ENCODE measurements around the gene MNS1. TPM values are rescaled to one million over a fixed set of nuclear protein-coding genes. Genes with fewer than 3 reads are reported as not detected.

MNS1 gene
- total RNA-seq, result 10 to 100 TPM in 1 of 7 donors, 1 to 10 TPM in 6; 1.8 to 11.0 (median 3.0) TPM
- polyA plus RNA-seq, result 1 to 10 TPM; 3.4 to 4.9 TPM
- long read RNA-seq, donor 1, partial matches to known transcripts, result 2 of 3 reads
- long read RNA-seq, donor 1, other reads (novel, unspliced or antisense), result 0 of 3 reads
- long read RNA-seq, donor 2, partial matches to known transcripts, result 16 of 18 reads
- long read RNA-seq, donor 2, other reads (novel, unspliced or antisense), result 0 of 18 reads
- long read RNA-seq, donor 3, transcript MNS1-201 (10 exons, 2,023 nt), result major isoform, 5 of 5 reads
- long read RNA-seq, donor 3, partial matches to known transcripts, result 0 of 5 reads
- long read RNA-seq, donor 3, other reads (novel, unspliced or antisense), result 0 of 5 reads

DNA sequence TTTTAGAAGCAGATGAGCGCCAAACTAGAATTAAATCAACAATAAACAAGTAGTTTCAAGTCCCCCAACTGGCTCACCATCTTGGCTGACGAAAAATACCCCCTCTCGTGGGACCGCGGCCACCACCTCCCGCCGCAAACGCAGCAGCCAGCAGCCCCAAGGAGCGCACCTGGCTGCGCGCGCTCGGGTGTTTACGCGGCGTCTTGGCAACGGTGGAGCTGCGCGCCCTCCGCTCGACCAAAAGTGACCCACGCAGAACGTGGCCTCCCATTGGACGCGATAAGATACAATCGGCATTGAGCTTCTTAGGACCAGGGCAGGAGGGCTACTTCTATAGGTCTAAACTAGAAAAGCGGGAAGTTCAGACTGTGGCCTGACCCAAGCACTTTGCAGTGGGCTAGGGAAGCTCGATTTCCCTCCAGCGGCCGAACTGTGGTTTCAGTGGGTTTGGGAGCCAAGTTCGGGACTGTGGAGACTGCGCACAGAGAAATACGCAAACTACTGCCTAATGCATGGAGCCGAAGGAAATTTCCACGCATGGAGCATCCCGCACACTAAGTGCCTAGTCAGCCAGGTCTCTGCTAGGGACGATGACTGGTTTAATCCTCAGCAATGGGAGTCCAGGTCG lies at the start of gene MNS1:
Gene MNS1, minus strand, starts transcription at position 245 of the 628 bp plus-strand sequence. Its CDS starts 165 bp downstream, at position 80.
- Histone ChIP-seq H3K27me3 (no peaks in the 10 kb centered on the region), H3K9me3 (no peaks in the 10 kb centered on the region), H3K27ac (no peak within 1 kb of the TSS), H3K36me3 (no peaks in the 10 kb centered on the region), H3K4me3 (peak within 1 kb of the TSS; percentile 51), H3K4me1 (ENCODE audit: insufficient read depth) (peaks cover 1% of the 10 kb centered on the region)
- WGBS, 3 donors, result 1 to 6% (median 2%) methylated on average over 25 to 38 of the region's 38 CpGs
- no peak for TF ChIP-seq POLR2A (IDR thresholded peaks at IDR 0.05)
- TF ChIP-seq, protein P1, sequence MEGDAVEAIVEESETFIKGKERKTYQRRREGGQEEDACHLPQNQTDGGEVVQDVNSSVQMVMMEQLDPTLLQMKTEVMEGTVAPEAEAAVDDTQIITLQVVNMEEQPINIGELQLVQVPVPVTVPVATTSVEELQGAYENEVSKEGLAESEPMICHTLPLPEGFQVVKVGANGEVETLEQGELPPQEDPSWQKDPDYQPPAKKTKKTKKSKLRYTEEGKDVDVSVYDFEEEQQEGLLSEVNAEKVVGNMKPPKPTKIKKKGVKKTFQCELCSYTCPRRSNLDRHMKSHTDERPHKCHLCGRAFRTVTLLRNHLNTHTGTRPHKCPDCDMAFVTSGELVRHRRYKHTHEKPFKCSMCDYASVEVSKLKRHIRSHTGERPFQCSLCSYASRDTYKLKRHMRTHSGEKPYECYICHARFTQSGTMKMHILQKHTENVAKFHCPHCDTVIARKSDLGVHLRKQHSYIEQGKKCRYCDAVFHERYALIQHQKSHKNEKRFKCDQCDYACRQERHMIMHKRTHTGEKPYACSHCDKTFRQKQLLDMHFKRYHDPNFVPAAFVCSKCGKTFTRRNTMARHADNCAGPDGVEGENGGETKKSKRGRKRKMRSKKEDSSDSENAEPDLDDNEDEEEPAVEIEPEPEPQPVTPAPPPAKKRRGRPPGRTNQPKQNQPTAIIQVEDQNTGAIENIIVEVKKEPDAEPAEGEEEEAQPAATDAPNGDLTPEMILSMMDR (IDR thresholded peaks at IDR 0.05), result no peak
- no peak for TF ChIP-seq EP300 (IDR thresholded peaks at IDR 0.05)
- intact Hi-C loops (cut with DNase I), result no loop called here
- DNase-seq, result peak; percentile 85 to 94 (median 89)

DNA sequence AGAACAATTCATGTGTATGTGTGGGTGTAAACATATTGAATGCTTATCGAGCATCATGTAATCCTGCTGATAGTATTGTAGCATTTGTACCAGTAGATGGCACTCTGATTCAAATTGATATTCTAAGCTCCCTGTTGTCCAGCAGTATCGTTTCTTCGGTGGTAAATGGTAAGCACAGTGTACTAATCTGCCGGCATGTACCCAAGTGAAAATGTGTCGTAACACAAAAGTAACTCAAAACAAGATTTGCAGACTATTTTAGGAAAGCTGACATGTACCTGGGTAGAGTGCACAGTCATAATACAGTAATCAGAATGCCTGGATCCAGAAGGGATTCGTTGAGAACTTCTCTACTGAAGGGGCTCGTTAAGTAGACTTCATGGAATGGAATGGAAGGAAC lies 31.7 kb upstream of the MNS1 start:
- WGBS, 3 donors, result 18 to 23% (median 21%) methylated on average over 7 of the region's 7 CpGs
- TF ChIP-seq POLR2A (IDR thresholded peaks at IDR 0.05), result no peak
- TF ChIP-seq, protein P1 (IDR thresholded peaks at IDR 0.05), result peak in 2 of 3 donors; percentile 60 to 72
- Histone ChIP-seq H3K27me3 (no peaks in the 10 kb centered on the region), H3K4me1 (ENCODE audit: insufficient read depth) (no peaks in the 10 kb centered on the region), H3K4me3 (no peak overlapping the region), H3K9me3 (no peaks in the 10 kb centered on the region), H3K27ac (no peak overlapping the region), H3K36me3 (no peaks in the 10 kb centered on the region)
- no peak for DNase-seq
- intact Hi-C loops (cut with DNase I), result loop anchor here in 3 of 4 donors (5.0 to 10.0 kb wide), 7 partner anchors 418 to 1038 kb away; partner anchors contain the start of gene TCF12 (in 1 of the 3)

DNA sequence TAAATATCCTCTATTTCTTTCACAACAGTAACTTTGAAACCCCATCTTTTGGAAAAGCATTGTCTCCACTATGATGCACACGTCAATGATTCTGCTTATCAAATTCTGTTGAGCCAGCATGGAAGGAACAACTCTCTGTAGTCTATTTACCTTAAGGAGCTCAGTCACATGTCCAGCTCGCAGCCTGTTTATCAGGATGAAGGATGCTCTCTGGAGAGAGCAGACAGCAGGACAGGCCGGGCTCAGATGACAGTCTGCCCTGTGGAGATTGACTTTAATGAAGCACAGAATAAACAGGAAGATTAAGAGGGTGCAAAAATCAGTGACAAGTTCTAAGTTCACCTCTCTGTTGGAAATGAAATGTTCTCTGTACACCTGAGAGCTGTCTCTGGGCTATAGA lies 30.6 kb upstream of the MNS1 start:
- no peak for DNase-seq
- intact Hi-C loops (cut with DNase I), result loop anchor here in 3 of 4 donors (5.0 to 10.0 kb wide), 7 partner anchors 419 to 1039 kb away; partner anchors contain the start of gene TCF12 (in 1 of the 3)
- Histone ChIP-seq H3K36me3 (no peaks in the 10 kb centered on the region), H3K4me1 (ENCODE audit: insufficient read depth) (no peaks in the 10 kb centered on the region), H3K27ac (no peak overlapping the region), H3K27me3 (no peaks in the 10 kb centered on the region), H3K4me3 (no peak overlapping the region), H3K9me3 (no peaks in the 10 kb centered on the region)
- TF ChIP-seq EP300 (IDR thresholded peaks at IDR 0.05) (no peak), POLR2A (IDR thresholded peaks at IDR 0.05) (no peak)
- TF ChIP-seq, protein P1 (IDR thresholded peaks at IDR 0.05), result no peak
- 60 to 69% (median 66%) methylated on average over 3 of the region's 3 CpGs for WGBS, 3 donors

DNA sequence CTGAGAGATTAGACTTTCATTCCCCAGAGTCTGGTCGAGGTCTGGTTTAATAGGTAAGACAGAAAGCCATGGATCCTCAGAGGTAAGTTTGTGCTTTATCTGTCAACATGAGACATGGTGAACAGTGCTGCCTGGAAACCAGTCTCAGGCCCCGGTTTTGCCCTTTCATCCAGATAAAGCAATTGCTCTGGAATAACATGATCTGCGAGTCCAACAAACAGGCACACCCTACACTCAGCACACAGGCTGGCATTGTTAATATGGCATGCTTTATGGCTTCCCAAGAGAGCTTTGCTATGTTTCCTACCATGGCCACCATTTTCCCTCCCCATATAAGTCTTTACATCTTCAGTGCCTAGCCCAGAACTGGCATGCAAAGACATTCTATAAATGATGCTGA lies 30.1 kb upstream of the MNS1 start:
- Histone ChIP-seq H3K27me3 (no peaks in the 10 kb centered on the region), H3K36me3 (no peaks in the 10 kb centered on the region), H3K27ac (no peak overlapping the region), H3K4me1 (ENCODE audit: insufficient read depth) (no peaks in the 10 kb centered on the region), H3K9me3 (no peaks in the 10 kb centered on the region), H3K4me3 (no peak overlapping the region)
- no peak for DNase-seq
- WGBS, 3 donors, result 56 to 76% (median 66%) methylated on average over 3 of the region's 3 CpGs
- no peak for TF ChIP-seq EP300 (IDR thresholded peaks at IDR 0.05)
- TF ChIP-seq, protein P1 (IDR thresholded peaks at IDR 0.05), result no peak
- no peak for TF ChIP-seq POLR2A (IDR thresholded peaks at IDR 0.05)
- intact Hi-C loops (cut with DNase I), result loop anchor here in 3 of 4 donors (5.0 to 10.0 kb wide), 7 partner anchors 420 to 1040 kb away; partner anchors contain the start of gene TCF12 (in 1 of the 3)

Measured in ovary (tissue), 10 donors.